Smooth muscle cell (in vitro differentiated cells): ENCODE measurements around the gene GPAM. TPM values are rescaled to one million over a fixed set of nuclear protein-coding genes. Genes with fewer than 3 reads are reported as not detected.

Experiments
- DNase-seq: peaks from one replicate; lab custom pipeline; 2025; ENCODE audit not compliant: unreplicated experiment; lab: John Stamatoyannopoulos, UW
- H2AFZ ChIP-seq: fragments of 200-600 bp; sonication (generic); 2 replicates; pipeline ENCODE4 v1.6.0; 2016; ENCODE audit warnings: antibody characterized with exemption, low read depth, mild to moderate bottlenecking
- H3F3A ChIP-seq: fragments of 200-600 bp; sonication (generic); 2 replicates; pipeline ENCODE4 v1.6.0; 2017; ENCODE audit warnings: antibody characterized with exemption, low read depth
- H3K27ac ChIP-seq: fragments of 200-600 bp; sonication (generic); 2 replicates; pipeline ENCODE4 v1.5.1; 2016; ENCODE audit warnings: low read depth, mild to moderate bottlenecking
- H3K27me3 ChIP-seq: fragments of 200-600 bp; sonication (generic); 2 replicates; pipeline ENCODE4 v1.6.1; 2016; ENCODE audit warnings: low read depth, mild to moderate bottlenecking
- H3K36me3 ChIP-seq: fragments of 200-600 bp; sonication (generic); 2 replicates; pipeline ENCODE4 v1.5.1; 2016; ENCODE audit warnings: low read depth
- H3K4me1 ChIP-seq: fragments of 200-600 bp; sonication (generic); 2 replicates; pipeline ENCODE4 v1.5.1; 2016; ENCODE audit warnings: low read depth
- H3K4me2 ChIP-seq: fragments of 200-600 bp; sonication (generic); 2 replicates; pipeline ENCODE4 v1.6.0; 2016; ENCODE audit warnings: mild to moderate bottlenecking
- H3K4me3 ChIP-seq: fragments of 200-600 bp; sonication (generic); 2 replicates; pipeline ENCODE4 v1.5.1; 2016; ENCODE audit warnings: mild to moderate bottlenecking
- H3K79me2 ChIP-seq: fragments of 200-600 bp; sonication (generic); 2 replicates; pipeline ENCODE4 v1.6.0; 2016; ENCODE audit warnings: low read depth, mild to moderate bottlenecking
- H3K9ac ChIP-seq: fragments of 200-600 bp; sonication (generic); 2 replicates; pipeline ENCODE4 v1.6.0; 2016; ENCODE audit warnings: low read depth
- H3K9me3 ChIP-seq: fragments of 200-600 bp; sonication (generic); replicated peaks from 2 replicates; pipeline ENCODE4 v1.5.1; 2016; ENCODE audit warnings: low read depth
- H4K20me1 ChIP-seq: fragments of 200-600 bp; sonication (generic); 2 replicates; pipeline ENCODE4 v1.6.0; 2016; ENCODE audit warnings: low read depth
- WGBS: methylation state at CpG from one replicate; pipeline ENCODE4 v1.1.7; 2016; ENCODE audit warnings: low lambda C conversion rate; 5-methylcytosine and 5-hydroxymethylcytosine counted together
- polyA plus RNA-seq: library from polyadenylated mRNA; unstranded; fragments of >200 nt; fragmentation: Nextera tagmentation; extraction: Ambion mirVana; gene quantifications from 2 replicates; pipeline ENCODE4 v1.2.1, GENCODE V29; 2016
- total RNA-seq: library from RNA; depleted of rRNA; stranded (reverse); fragments of >200 nt; gene quantifications from 2 replicates; pipeline ENCODE4 v1.2.3, GENCODE V29; 2014
- TF ChIP-seq, protein P1 (sequence below): fragments of 200-600 bp; sonication (generic); IDR thresholded peaks from 2 replicates; pipeline ENCODE4 v1.5.1; 2017; ENCODE audit warnings: borderline replicate concordance, mild to moderate bottlenecking, antibody characterized with exemption; ENCODE audit not compliant: insufficient read depth, poor library complexity, severe bottlenecking

Gene GPAM
- total and polyA plus RNA-seq, 2 experiments from 2014 or later, result 5.1 to 11.7 TPM

DNA sequence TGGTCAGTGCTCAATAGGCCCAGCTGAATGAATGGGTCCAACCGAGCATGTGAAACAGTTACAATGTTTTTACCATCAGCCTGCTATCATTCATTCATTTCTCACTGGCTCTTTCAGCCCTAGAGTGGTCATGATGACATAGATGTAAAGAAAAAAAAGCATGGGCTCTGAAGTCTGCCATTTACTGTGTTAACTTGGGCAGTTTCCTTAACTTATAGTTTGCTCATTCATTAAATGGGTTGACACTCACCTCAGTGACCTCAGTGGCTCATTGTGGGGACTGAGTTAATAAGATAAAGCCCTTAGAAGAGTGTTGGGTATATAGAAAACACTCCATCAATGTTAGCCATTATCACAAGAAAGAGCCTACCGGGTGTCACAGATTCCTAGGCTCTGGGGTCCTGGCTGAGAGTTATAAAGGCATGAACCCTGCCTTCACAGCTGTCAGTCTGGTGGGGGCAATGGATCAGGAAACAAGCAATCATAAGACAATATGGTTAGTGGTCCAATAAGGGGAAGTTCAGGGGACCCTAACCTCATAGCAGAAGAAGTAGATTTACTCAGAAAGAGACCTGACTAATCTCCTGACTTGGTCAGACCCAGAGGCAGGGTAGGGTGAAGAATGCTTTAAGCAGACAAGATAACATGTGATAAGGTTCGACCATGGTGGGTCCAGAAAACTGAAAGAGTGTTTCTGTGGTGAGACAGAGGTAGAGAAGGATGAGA, 29.7 kb upstream of the GPAM start:
- Histone ChIP-seq H3K4me3 (no peak overlapping the region), H3K4me1 (no peaks in the 10 kb centered on the region), H4K20me1 (no peaks in the 10 kb centered on the region), H3K36me3 (no peaks in the 10 kb centered on the region), H2AFZ (peak overlapping the region; percentile 48), H3K4me2 (no peak overlapping the region), H3K27me3 (no peaks in the 10 kb centered on the region), H3K27ac (peak overlapping the region; percentile 46), H3K9me3 (no peaks in the 10 kb centered on the region), H3F3A (no peaks in the 10 kb centered on the region), H3K9ac (no peak overlapping the region), H3K79me2 (no peaks in the 10 kb centered on the region)
- TF ChIP-seq, protein P1, sequence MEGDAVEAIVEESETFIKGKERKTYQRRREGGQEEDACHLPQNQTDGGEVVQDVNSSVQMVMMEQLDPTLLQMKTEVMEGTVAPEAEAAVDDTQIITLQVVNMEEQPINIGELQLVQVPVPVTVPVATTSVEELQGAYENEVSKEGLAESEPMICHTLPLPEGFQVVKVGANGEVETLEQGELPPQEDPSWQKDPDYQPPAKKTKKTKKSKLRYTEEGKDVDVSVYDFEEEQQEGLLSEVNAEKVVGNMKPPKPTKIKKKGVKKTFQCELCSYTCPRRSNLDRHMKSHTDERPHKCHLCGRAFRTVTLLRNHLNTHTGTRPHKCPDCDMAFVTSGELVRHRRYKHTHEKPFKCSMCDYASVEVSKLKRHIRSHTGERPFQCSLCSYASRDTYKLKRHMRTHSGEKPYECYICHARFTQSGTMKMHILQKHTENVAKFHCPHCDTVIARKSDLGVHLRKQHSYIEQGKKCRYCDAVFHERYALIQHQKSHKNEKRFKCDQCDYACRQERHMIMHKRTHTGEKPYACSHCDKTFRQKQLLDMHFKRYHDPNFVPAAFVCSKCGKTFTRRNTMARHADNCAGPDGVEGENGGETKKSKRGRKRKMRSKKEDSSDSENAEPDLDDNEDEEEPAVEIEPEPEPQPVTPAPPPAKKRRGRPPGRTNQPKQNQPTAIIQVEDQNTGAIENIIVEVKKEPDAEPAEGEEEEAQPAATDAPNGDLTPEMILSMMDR, result no peak
- no peak for DNase-seq
- whole genome bisulfite sequencing, result 81% methylated on average over 3 of the region's 3 CpGs

DNA sequence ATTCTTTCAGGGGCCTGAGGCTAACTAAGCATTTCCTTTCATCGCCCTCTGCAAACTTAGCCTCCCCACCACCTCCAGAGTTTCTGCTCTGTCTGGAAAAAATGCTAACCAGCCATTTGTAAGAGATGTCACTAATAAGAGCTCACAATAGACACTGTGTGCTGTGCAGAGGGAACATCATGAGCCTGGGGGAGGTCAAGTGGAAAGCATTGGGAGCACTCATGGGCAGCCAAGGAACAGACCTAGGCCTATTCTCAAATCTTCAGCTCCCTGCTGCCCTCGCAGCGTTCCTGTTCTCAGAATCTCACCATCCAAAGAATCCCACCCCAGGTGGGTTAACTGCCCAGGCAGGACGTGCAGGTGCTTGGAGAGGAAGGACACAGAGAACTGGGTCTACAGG, 27.1 kb upstream of the GPAM start:
- H3K36me3 ChIP-seq, result no peaks in the 10 kb centered on the region
- no peak overlapping the region for H3K9ac ChIP-seq
- no peak overlapping the region for H3K27ac ChIP-seq
- no peaks in the 10 kb centered on the region for H3K9me3 ChIP-seq
- DNase-seq, result no peak
- H3F3A ChIP-seq, result no peaks in the 10 kb centered on the region
- TF ChIP-seq, protein P1, result no peak
- no peak overlapping the region for H3K4me3 ChIP-seq
- no peak overlapping the region for H3K4me2 ChIP-seq
- WGBS, result 88% methylated on average over 4 of the region's 4 CpGs
- no peaks in the 10 kb centered on the region for H3K4me1 ChIP-seq
- no peak overlapping the region for H2AFZ ChIP-seq
- no peaks in the 10 kb centered on the region for H3K27me3 ChIP-seq
- no peaks in the 10 kb centered on the region for H4K20me1 ChIP-seq
- H3K79me2 ChIP-seq, result no peaks in the 10 kb centered on the region

DNA sequence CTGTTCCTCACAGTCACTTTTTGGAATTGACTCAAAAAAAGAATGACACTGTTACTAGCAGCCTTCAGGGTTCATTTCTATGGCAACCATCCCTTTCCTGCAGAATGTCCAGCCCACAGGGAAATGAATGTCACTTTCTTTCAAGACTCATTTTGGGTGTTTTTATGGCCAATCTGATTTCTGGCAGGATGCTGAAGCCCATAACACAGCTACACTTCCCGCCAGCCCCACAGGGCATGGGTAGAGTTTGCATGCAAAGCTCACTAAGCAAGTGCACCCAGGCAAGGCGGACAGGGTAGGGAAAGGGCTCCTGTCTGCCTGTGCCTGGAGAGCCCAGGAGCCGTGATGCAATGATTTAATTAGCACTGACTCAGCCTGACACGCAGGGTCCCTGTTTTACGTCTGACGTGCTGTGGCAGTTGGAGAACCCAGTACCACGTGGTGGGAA, 26.1 kb upstream of the GPAM start:
- no peaks in the 10 kb centered on the region for H3K79me2 ChIP-seq
- H3K27ac ChIP-seq, result peak overlapping the region; percentile 79
- TF ChIP-seq, protein P1, result no peak
- no peak overlapping the region for H3K4me3 ChIP-seq
- no peaks in the 10 kb centered on the region for H3K27me3 ChIP-seq
- WGBS, result 13% methylated on average over 7 of the region's 7 CpGs
- peak overlapping the region; percentile 54 for H3K9ac ChIP-seq
- H3K36me3 ChIP-seq, result no peaks in the 10 kb centered on the region
- H4K20me1 ChIP-seq, result no peaks in the 10 kb centered on the region
- peak; percentile 41 for DNase-seq
- H2AFZ ChIP-seq, result no peak overlapping the region
- no peaks in the 10 kb centered on the region for H3K9me3 ChIP-seq
- H3K4me2 ChIP-seq, result peak overlapping the region; percentile 19
- H3K4me1 ChIP-seq, result no peaks in the 10 kb centered on the region
- no peaks in the 10 kb centered on the region for H3F3A ChIP-seq

DNA sequence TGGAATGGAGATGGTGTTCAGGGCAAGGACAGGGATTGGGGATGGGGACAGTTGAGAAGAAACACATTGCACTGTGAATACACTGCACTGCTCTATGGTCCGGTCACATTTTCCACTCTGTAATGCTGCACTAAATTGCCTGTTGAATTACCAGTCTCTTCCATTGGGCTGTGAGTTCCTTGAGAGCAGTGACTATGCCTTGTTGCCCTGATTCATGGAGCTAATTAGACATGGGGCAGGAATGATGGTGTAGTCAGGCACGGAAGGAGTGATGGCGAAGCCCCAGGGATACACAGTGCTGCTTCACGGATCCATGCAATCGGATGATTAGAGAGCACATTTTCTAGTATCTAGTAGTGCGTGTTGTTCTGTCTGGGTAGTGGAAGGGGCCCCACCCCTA, 25.4 kb upstream of the GPAM start:
- Histone ChIP-seq H4K20me1 (no peaks in the 10 kb centered on the region), H3K9me3 (no peaks in the 10 kb centered on the region), H2AFZ (peak overlapping the region; percentile 28), H3K36me3 (no peaks in the 10 kb centered on the region), H3K4me3 (no peak overlapping the region), H3K79me2 (no peaks in the 10 kb centered on the region), H3K4me1 (no peaks in the 10 kb centered on the region), H3K27ac (peak overlapping the region; percentile 79), H3K4me2 (no peak overlapping the region), H3F3A (no peaks in the 10 kb centered on the region), H3K27me3 (no peaks in the 10 kb centered on the region), H3K9ac (peak overlapping the region; percentile 54)
- 55% methylated on average over 6 of the region's 6 CpGs for WGBS
- TF ChIP-seq, protein P1, result no peak
- no peak for DNase-seq
